HL-60 (cell line): ENCODE data around the gene B3GALNT2.

Source experiments
- DNase-seq, 2 experiments: peaks; one replicate each; pipeline ENCODE4 v3.0.0-alpha.2; 2010 to 2020; ENCODE audit warnings: low read depth in 1 of 2, low spot score in 1 of 2
- H3K27ac ChIP-seq: fragments of 250-450 bp; sonication (Bioruptor Pico); replicated peaks from 2 replicates; pipeline ENCODE4 v1.5.1; 2020; ENCODE audit warnings: mild to moderate bottlenecking, moderate library complexity
- H3K27me3 ChIP-seq: fragments of 250-450 bp; sonication (Bioruptor Pico); 2 replicates; pipeline ENCODE4 v1.5.1; 2021; ENCODE audit warnings: mild to moderate bottlenecking, moderate library complexity; ENCODE audit not compliant: insufficient read depth, poor library complexity, severe bottlenecking
- H3K4me3 ChIP-seq: replicated peaks from 2 replicates; pipeline ENCODE4 v1.5.1; 2011; ENCODE audit warnings: mild to moderate bottlenecking, control low read depth, low read length; ENCODE audit not compliant: insufficient read depth
- CTCF ChIP-seq: IDR thresholded peaks from one replicate; pipeline ENCODE4 v1.5.1; 2011; ENCODE audit warnings: low read length, control low read depth, inconsistent platforms; ENCODE audit not compliant: insufficient read depth
- GABPA ChIP-seq: IDR thresholded peaks from 2 replicates; pipeline ENCODE4 v1.6.1; 2012; ENCODE audit warnings: low read depth
- POLR2AphosphoS5 ChIP-seq: IDR thresholded peaks from 2 replicates; pipeline ENCODE4 v1.6.1; 2012; ENCODE audit warnings: low read depth
- REST ChIP-seq: IDR thresholded peaks from 2 replicates; pipeline ENCODE4 v1.6.1; 2012; ENCODE audit warnings: low read depth; ENCODE audit not compliant: insufficient replicate concordance
- SPI1 ChIP-seq: IDR thresholded peaks from 2 replicates; pipeline ENCODE4 v1.6.1; 2012; ENCODE audit warnings: low read depth, mild to moderate bottlenecking, borderline replicate concordance

The B3GALNT2 gene

GRCh38 chr1:235401251-235401650, 103.0 kb downstream of the B3GALNT2 start:
- Histone ChIP-seq H3K27me3 (no peaks in the 10 kb centered on the region), H3K4me3 (no peak overlapping the region), H3K27ac (no peak overlapping the region)
- TF ChIP-seq POLR2AphosphoS5 = no peak
- no peak for TF ChIP-seq GABPA
- TF ChIP-seq SPI1 = no peak
- TF ChIP-seq REST = no peak
- TF ChIP-seq CTCF = no peak
- DNase-seq = no peak
